Naive thymus-derived CD4-positive, alpha-beta T cell (primary cell): Measurements from ENCODE around the gene TACC2. TPM values are rescaled to one million over a fixed set of nuclear protein-coding genes. Genes with fewer than 3 reads are reported as not detected.

Source experiments
- ATAC-seq: fragments of 150-1000 bp; cut with Tn5 transposase; 2 replicates; pipeline ENCODE4 v1.10.0; 2021; ENCODE audit warnings: mild to moderate bottlenecking, moderate library complexity
- CTCF ChIA-PET: fragments of 350-600 bp; sonication (Branson Sonifier 250); formaldehyde crosslinking; loops from one replicate; lab custom pipeline; 2021; ENCODE audit warnings: antibody characterized with exemption; lab: Charles Lee
- POLR2A ChIA-PET: fragments of 350-600 bp; sonication (Branson Sonifier 250); formaldehyde crosslinking; loops from one replicate; lab custom pipeline; 2021; ENCODE audit warnings: antibody characterized with exemption, inconsistent platforms; lab: Charles Lee
- DNase-seq, 9 donors: peaks; one replicate each; pipeline versions ENCODE4 v3.0.0 to v3.0.0-alpha.2; 2020 to 2022; ENCODE audit warnings: mixed read lengths in 1 of 9
- H3K27ac ChIP-seq: one replicate; pipeline ENCODE4 v1.7.0; 2013; ENCODE audit warnings: mild to moderate bottlenecking, low read depth, low read length, moderate library complexity
- H3K27me3 ChIP-seq, 2 donors: one replicate each; pipeline ENCODE4 v1.7.0; 2013; ENCODE audit warnings: low read length in 2 of 2, mild to moderate bottlenecking in 2 of 2, moderate library complexity in 2 of 2; ENCODE audit not compliant: control insufficient read depth in 2 of 2, insufficient read depth in 2 of 2
- H3K36me3 ChIP-seq, 3 experiments: 1 replicate in 2 of 3; 2 replicates in 1 of 3; pipeline ENCODE4 v1.7.0; 2013; ENCODE audit warnings: low read length in 3 of 3, mild to moderate bottlenecking in 3 of 3, moderate library complexity in 1 of 3; ENCODE audit not compliant: insufficient read depth in 3 of 3, control insufficient read depth in 2 of 3
- H3K4me1 ChIP-seq, 2 donors: one replicate each; pipeline ENCODE4 v1.7.0; 2013; ENCODE audit warnings: low read length in 2 of 2, mild to moderate bottlenecking in 2 of 2, moderate library complexity in 1 of 2; ENCODE audit not compliant: control insufficient read depth in 2 of 2, insufficient read depth in 2 of 2
- H3K4me3 ChIP-seq: 2 replicates; pipeline ENCODE4 v1.7.0; 2013; ENCODE audit warnings: mild to moderate bottlenecking, low read length
- H3K9me3 ChIP-seq, 3 experiments: 1 replicate in 2 of 3; 2 replicates in 1 of 3; pipeline ENCODE4 v1.7.0; 2013; ENCODE audit warnings: low read length in 3 of 3; ENCODE audit not compliant: control insufficient read depth in 2 of 3
- H3K27ac Mint-ChIP-seq, 9 donors: one replicate each; pipeline ENCODE4 v1.8.0; 2020 to 2022; ENCODE audit warnings: mixed read lengths in 9 of 9, mild to moderate bottlenecking in 8 of 9, moderate library complexity in 5 of 9, inconsistent platforms in 2 of 9
- H3K27me3 Mint-ChIP-seq, 5 donors: one replicate each; pipeline ENCODE4 v1.8.0; 2021 to 2022; ENCODE audit warnings: mixed read lengths in 5 of 5, mild to moderate bottlenecking in 1 of 5
- H3K36me3 Mint-ChIP-seq, 5 donors: one replicate each; pipeline ENCODE4 v1.8.0; 2020 to 2022; ENCODE audit warnings: mixed read lengths in 5 of 5, mild to moderate bottlenecking in 3 of 5, inconsistent platforms in 1 of 5
- H3K4me1 Mint-ChIP-seq, 7 donors: one replicate each; pipeline ENCODE4 v1.8.0; 2020 to 2022; ENCODE audit warnings: mixed read lengths in 7 of 7, mild to moderate bottlenecking in 3 of 7, inconsistent platforms in 1 of 7
- H3K4me3 Mint-ChIP-seq, 10 donors: one replicate each; pipeline ENCODE4 v1.8.0; 2020 to 2022; ENCODE audit warnings: mild to moderate bottlenecking in 10 of 10, mixed read lengths in 10 of 10, moderate library complexity in 6 of 10, inconsistent platforms in 2 of 10
- H3K9me3 Mint-ChIP-seq, 11 donors: one replicate each; pipeline ENCODE4 v1.8.0; 2020 to 2022; ENCODE audit warnings: mixed read lengths in 11 of 11, mild to moderate bottlenecking in 4 of 11, inconsistent platforms in 1 of 11, moderate library complexity in 1 of 11
- intact Hi-C, 2 donors: fragments of 100-400 bp; cut with micrococcal nuclease; formaldehyde crosslinking; loops; one replicate each; pipeline ENCODE4 v1.15.1; 2023
- polyA plus RNA-seq, 2 donors: library from polyadenylated mRNA; unstranded; fragments of 300-500 nt; fragmentation: Illumina TruSeq; gene quantifications; one replicate each; pipeline ENCODE4 v1.2.3, GENCODE V29; 2021
- total RNA-seq, 6 experiments: library from RNA in 5 of 6; stranded (reverse) in 5 of 6; gene quantifications; 1 replicate in 5 of 6; 2 replicates in 1 of 6; pipeline ENCODE4 v1.2.3 and lab custom pipeline; 2021 to 2026

Gene TACC2
- total and polyA plus RNA-seq, 7 experiments from 2014 or later, result 0.16 TPM; not detected in 6

GRCh38 chr10:122213766-122214165, 224.8 kb downstream of the TACC2 start:
- no peak for ATAC-seq
- no peak overlapping the region for H3K27ac Mint-ChIP-seq
- no peaks in the 10 kb centered on the region for H3K9me3 ChIP-seq
- no peak overlapping the region for H3K4me3 Mint-ChIP-seq
- no peak for DNase-seq
- no peaks in the 10 kb centered on the region for H3K36me3 Mint-ChIP-seq
- H3K4me3 ChIP-seq, result no peak overlapping the region
- peaks cover 0 to 23% (median 11%) of the 10 kb centered on the region in 5 donors for H3K27me3 Mint-ChIP-seq
- CTCF ChIA-PET, result no interaction called here
- H3K4me1 ChIP-seq, result no peaks in the 10 kb centered on the region
- H3K36me3 ChIP-seq, result no peaks in the 10 kb centered on the region
- H3K27me3 ChIP-seq, result no peaks in the 10 kb centered on the region
- POLR2A ChIA-PET, result no interaction called here
- intact Hi-C loops, result no loop called here
- H3K4me1 Mint-ChIP-seq, result no peaks in the 10 kb centered on the region
- no peak overlapping the region for H3K27ac ChIP-seq
- peaks cover 0 to 3% (median 0%) of the 10 kb centered on the region in 11 donors for H3K9me3 Mint-ChIP-seq

DNA sequence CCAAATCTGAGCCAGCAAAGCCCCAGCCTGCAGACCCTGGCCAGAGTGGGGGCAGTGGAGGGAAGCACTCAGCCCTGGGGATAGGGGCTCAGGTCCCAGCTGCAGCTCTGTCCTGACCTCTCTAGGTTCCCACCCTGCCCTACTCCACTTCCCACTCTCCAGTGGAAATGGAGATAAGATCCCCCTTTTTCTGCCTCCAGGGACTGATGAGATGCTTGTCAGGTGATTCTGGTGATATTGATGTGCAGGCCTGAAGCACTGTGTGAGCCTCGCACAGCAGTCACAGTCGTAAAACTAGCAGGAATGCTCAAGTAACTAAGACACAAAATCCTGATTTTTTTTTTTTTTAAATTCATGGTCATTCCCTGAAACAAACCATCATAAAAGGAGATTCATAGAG, 227.1 kb downstream of the TACC2 start:
- no peak overlapping the region for H3K4me3 Mint-ChIP-seq
- DNase-seq (no peak), ATAC-seq (no peak)
- H3K27ac Mint-ChIP-seq, result no peak overlapping the region
- no peaks in the 10 kb centered on the region for H3K36me3 ChIP-seq
- no peaks in the 10 kb centered on the region for H3K36me3 Mint-ChIP-seq
- CTCF ChIA-PET, result no interaction called here
- H3K4me1 Mint-ChIP-seq, result no peaks in the 10 kb centered on the region
- H3K27me3 Mint-ChIP-seq, result peaks cover 0 to 24% (median 11%) of the 10 kb centered on the region in 5 donors
- no peaks in the 10 kb centered on the region for H3K9me3 Mint-ChIP-seq
- POLR2A ChIA-PET, result no interaction called here
- H3K27me3 ChIP-seq, result no peaks in the 10 kb centered on the region
- no peaks in the 10 kb centered on the region for H3K9me3 ChIP-seq
- intact Hi-C loops, result no loop called here
- H3K27ac ChIP-seq, result no peak overlapping the region
- no peaks in the 10 kb centered on the region for H3K4me1 ChIP-seq
- no peak overlapping the region for H3K4me3 ChIP-seq

GRCh38 chr10:122219340-122219739, 230.4 kb downstream of the TACC2 start:
- H3K4me3 ChIP-seq, result no peak overlapping the region
- no peaks in the 10 kb centered on the region for H3K4me1 ChIP-seq
- no peak overlapping the region for H3K27ac Mint-ChIP-seq
- H3K36me3 Mint-ChIP-seq, result no peaks in the 10 kb centered on the region
- ATAC-seq (no peak), DNase-seq (no peak)
- H3K27me3 Mint-ChIP-seq, result peaks cover 0 to 24% (median 11%) of the 10 kb centered on the region in 5 donors
- no peaks in the 10 kb centered on the region for H3K9me3 Mint-ChIP-seq
- H3K27me3 ChIP-seq, result no peaks in the 10 kb centered on the region
- ChIA-PET POLR2A (no interaction called here), CTCF (no interaction called here)
- no peaks in the 10 kb centered on the region for H3K4me1 Mint-ChIP-seq
- no peaks in the 10 kb centered on the region for H3K36me3 ChIP-seq
- no peak overlapping the region for H3K4me3 Mint-ChIP-seq
- no peaks in the 10 kb centered on the region for H3K9me3 ChIP-seq
- no peak overlapping the region for H3K27ac ChIP-seq
- intact Hi-C loops, result no loop called here

DNA sequence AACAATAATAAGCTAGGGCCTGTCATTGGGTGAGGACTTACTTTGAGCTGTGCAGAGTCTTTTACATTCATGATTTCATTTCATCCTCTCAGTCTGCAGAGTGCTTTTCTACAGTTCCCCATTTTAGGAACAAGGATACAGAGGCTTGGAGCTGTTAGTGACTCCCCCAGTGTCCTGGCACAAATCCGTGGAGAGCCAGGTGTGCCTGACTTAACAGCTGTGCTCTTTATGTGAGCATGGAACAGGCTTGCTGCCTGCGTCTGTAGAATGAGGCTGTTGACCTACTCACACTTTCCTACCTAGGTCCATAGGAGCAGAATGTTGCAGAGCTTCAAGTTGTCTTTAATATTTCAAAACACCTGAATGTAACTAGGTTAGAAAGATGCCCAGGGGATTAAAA, 231.8 kb downstream of the TACC2 start:
- no peaks in the 10 kb centered on the region for H3K36me3 Mint-ChIP-seq

GRCh38 chr10:122221958-122222357, 233.0 kb downstream of the TACC2 start:
- Histone ChIP-seq H3K4me1 (no peaks in the 10 kb centered on the region), H3K9me3 (no peaks in the 10 kb centered on the region), H3K27me3 (no peaks in the 10 kb centered on the region), H3K27ac (no peak overlapping the region), H3K36me3 (no peaks in the 10 kb centered on the region), H3K4me3 (no peak overlapping the region)
- Mint-ChIP-seq H3K27ac (no peak overlapping the region), H3K4me3 (no peak overlapping the region), H3K27me3 (peaks cover 3 to 27% (median 17%) of the 10 kb centered on the region in 5 donors), H3K36me3 (no peaks in the 10 kb centered on the region), H3K9me3 (no peaks in the 10 kb centered on the region), H3K4me1 (no peaks in the 10 kb centered on the region)
- DNase-seq, result no peak
- ChIA-PET CTCF (no interaction called here), POLR2A (no interaction called here)
- intact Hi-C loops, result no loop called here
- ATAC-seq, result no peak

More for the DNA sequence above, 231.8 kb downstream of the TACC2 start:
- Mint-ChIP-seq H3K4me1 (no peaks in the 10 kb centered on the region), H3K27me3 (peaks cover 3 to 23% (median 11%) of the 10 kb centered on the region in 5 donors), H3K9me3 (no peaks in the 10 kb centered on the region), H3K27ac (no peak overlapping the region), H3K4me3 (no peak overlapping the region)
- no peaks in the 10 kb centered on the region for H3K36me3 ChIP-seq
- H3K4me1 ChIP-seq, result no peaks in the 10 kb centered on the region
- DNase-seq, result no peak
- H3K27me3 ChIP-seq, result no peaks in the 10 kb centered on the region
- intact Hi-C loops, result no loop called here
- POLR2A ChIA-PET, result no interaction called here
- no peaks in the 10 kb centered on the region for H3K9me3 ChIP-seq
- no peak overlapping the region for H3K4me3 ChIP-seq
- CTCF ChIA-PET, result no interaction called here
- ATAC-seq, result no peak
- H3K27ac ChIP-seq, result no peak overlapping the region

DNA sequence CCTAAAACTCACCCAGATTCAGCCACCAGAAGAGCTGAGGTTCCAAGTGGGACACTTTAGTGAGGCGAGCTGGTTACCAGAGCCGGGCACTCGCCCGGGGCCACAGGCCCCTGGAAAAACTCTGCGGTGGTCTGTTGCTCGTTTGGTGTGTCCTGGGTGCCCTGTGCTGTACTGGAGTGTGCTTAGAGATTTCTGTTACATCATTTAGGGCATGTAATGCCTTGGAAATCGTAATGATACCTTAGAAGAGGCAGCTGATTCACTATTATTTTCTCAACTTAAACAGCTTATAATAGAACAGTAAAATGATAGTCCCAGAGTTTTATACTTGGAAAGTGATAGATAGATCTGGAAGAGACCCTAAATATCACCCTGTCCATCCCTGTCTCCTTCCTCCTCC, 233.7 kb downstream of the TACC2 start:
- no peaks in the 10 kb centered on the region for H3K9me3 ChIP-seq
- Mint-ChIP-seq H3K4me3 (no peak overlapping the region), H3K27me3 (peaks cover 3 to 22% (median 17%) of the 10 kb centered on the region in 5 donors), H3K36me3 (no peaks in the 10 kb centered on the region), H3K4me1 (no peaks in the 10 kb centered on the region), H3K9me3 (no peaks in the 10 kb centered on the region), H3K27ac (no peak overlapping the region)
- no peak overlapping the region for H3K27ac ChIP-seq
- CTCF ChIA-PET, result no interaction called here
- DNase-seq (no peak), ATAC-seq (no peak)
- H3K4me3 ChIP-seq, result no peak overlapping the region
- H3K36me3 ChIP-seq, result no peaks in the 10 kb centered on the region
- H3K4me1 ChIP-seq, result no peaks in the 10 kb centered on the region
- no peaks in the 10 kb centered on the region for H3K27me3 ChIP-seq
- intact Hi-C loops, result no loop called here
- POLR2A ChIA-PET, result no interaction called here

GRCh38 chr10:122224159-122224558, 235.2 kb downstream of the TACC2 start:
- no peak for ATAC-seq
- Mint-ChIP-seq H3K27me3 (peaks cover 3 to 20% (median 12%) of the 10 kb centered on the region in 5 donors), H3K9me3 (no peaks in the 10 kb centered on the region), H3K27ac (no peak overlapping the region), H3K4me3 (no peak overlapping the region), H3K4me1 (no peaks in the 10 kb centered on the region), H3K36me3 (no peaks in the 10 kb centered on the region)
- Histone ChIP-seq H3K36me3 (no peaks in the 10 kb centered on the region), H3K9me3 (no peaks in the 10 kb centered on the region), H3K27ac (no peak overlapping the region), H3K27me3 (no peaks in the 10 kb centered on the region), H3K4me1 (no peaks in the 10 kb centered on the region), H3K4me3 (no peak overlapping the region)
- intact Hi-C loops, result no loop called here
- CTCF ChIA-PET, result no interaction called here
- DNase-seq, result no peak
- POLR2A ChIA-PET, result no interaction called here
